Activated CD8-positive, alpha-beta memory T cell treated with anti-CD3 and anti-CD28 coated beads, Interleukin-2, amount 10 ng/mL, durations not matched to agents 7 days and 5 days (primary cell): ENCODE measurements around the gene AKAP12. TPM values are rescaled to one million over a fixed set of nuclear protein-coding genes. Genes with fewer than 3 reads are reported as not detected.
"Not testable (repeated sequence)": the region's sequence is repeated elsewhere in the genome, so short reads cannot be mapped to it uniquely, and the experiment has no call there.

Experiments used
- ATAC-seq: fragments of 150-1000 bp; cut with Tn5 transposase; one replicate; pipeline ENCODE4 v1.10.0; 2021; ENCODE audit warnings: moderate library complexity
- CTCF ChIA-PET: fragments of 350-600 bp; sonication (Branson Sonifier 250); formaldehyde crosslinking; loops from one replicate; lab custom pipeline; 2021; ENCODE audit warnings: antibody characterized with exemption; lab: Charles Lee
- DNase-seq: peaks from one replicate; pipeline ENCODE4 v3.0.0-alpha.2; 2020
- H3K27ac Mint-ChIP-seq: one replicate; pipeline ENCODE4 v1.8.0; 2021; ENCODE audit warnings: mild to moderate bottlenecking, mixed read lengths
- H3K27me3 Mint-ChIP-seq: one replicate; pipeline ENCODE4 v1.8.0; 2021; ENCODE audit warnings: mixed read lengths
- H3K36me3 Mint-ChIP-seq: one replicate; pipeline ENCODE4 v1.8.0; 2021; ENCODE audit warnings: mild to moderate bottlenecking, mixed read lengths
- H3K4me1 Mint-ChIP-seq: one replicate; pipeline ENCODE4 v1.8.0; 2021; ENCODE audit warnings: mixed read lengths
- H3K4me3 Mint-ChIP-seq: one replicate; pipeline ENCODE4 v1.8.0; 2021; ENCODE audit warnings: mild to moderate bottlenecking, moderate library complexity, mixed read lengths
- H3K9me3 Mint-ChIP-seq: one replicate; pipeline ENCODE4 v1.8.0; 2022; ENCODE audit warnings: low read depth, mixed read lengths
- total RNA-seq, 2 experiments: library from RNA; stranded (reverse); gene quantifications; one replicate each; pipeline ENCODE4 v1.2.3, GENCODE V29; 2021

The AKAP12 gene
- total RNA-seq, 2 experiments from 2014 or later = 0.75 to 0.85 TPM

GRCh38 chr6:151351146-151351700 is 111.5 kb downstream of the AKAP12 start:
- Mint-ChIP-seq H3K4me1 (no peaks in the 10 kb centered on the region), H3K36me3 (no peaks in the 10 kb centered on the region), H3K9me3 (no peaks in the 10 kb centered on the region), H3K27ac (no peak overlapping the region), H3K27me3 (no peaks in the 10 kb centered on the region), H3K4me3 (no peak overlapping the region)
- CTCF ChIA-PET = no interaction called here
- no peak for DNase-seq
- ATAC-seq = no peak

GRCh38 chr6:151351731-151352130 is 112.0 kb downstream of the AKAP12 start:
- H3K4me3 Mint-ChIP-seq = no peak overlapping the region
- no peak overlapping the region for H3K27ac Mint-ChIP-seq
- H3K27me3 Mint-ChIP-seq = no peaks in the 10 kb centered on the region
- no peak for ATAC-seq
- no peak for DNase-seq
- CTCF ChIA-PET = interaction anchor here (1.0 kb wide), 1 partner anchor 27 kb away, joined by 3 read pairs; no protein-coding TSS in a partner anchor
- no peaks in the 10 kb centered on the region for H3K36me3 Mint-ChIP-seq
- H3K9me3 Mint-ChIP-seq = no peaks in the 10 kb centered on the region
- H3K4me1 Mint-ChIP-seq = no peaks in the 10 kb centered on the region

- Mint-ChIP-seq H3K36me3 (no peaks in the 10 kb centered on the region), H3K4me3 (no peak overlapping the region), H3K27ac (no peak overlapping the region), H3K4me1 (peaks cover 4% of the 10 kb centered on the region), H3K27me3 (no peaks in the 10 kb centered on the region), H3K9me3 (no peaks in the 10 kb centered on the region)
- ATAC-seq (no peak), DNase-seq (no peak)
- CTCF ChIA-PET = interaction anchor here (1.0 kb wide), 3 partner anchors 28 to 461 kb away, joined by 3 to 4 read pairs (median 3); no protein-coding TSS in a partner anchor
These were observed 112.9 kb downstream of the AKAP12 start for GRCh38 chr6:151352410-151353396.

DNA sequence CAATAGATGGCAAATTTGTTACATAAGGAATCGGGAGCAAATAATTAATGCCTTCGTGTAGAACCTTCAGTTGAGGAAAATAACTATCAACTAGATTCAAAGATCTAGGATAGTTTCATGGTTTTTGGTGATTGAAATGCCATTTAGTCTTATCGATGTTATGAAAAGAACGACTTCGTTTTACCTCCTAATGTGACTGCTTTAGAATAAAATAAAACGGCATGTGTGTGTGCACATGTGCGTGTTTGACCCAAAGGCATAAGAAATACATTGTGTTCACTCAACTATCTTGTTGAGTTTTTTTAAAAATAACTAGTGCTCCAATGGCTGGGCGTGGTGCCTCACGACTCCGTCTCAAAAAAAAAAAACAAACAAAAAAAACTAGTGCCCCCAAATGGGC is 114.0 kb downstream of the AKAP12 start:
- Mint-ChIP-seq H3K36me3 (peaks cover 4% of the 10 kb centered on the region), H3K4me3 (no peak overlapping the region), H3K27me3 (no peaks in the 10 kb centered on the region), H3K27ac (no peak overlapping the region), H3K4me1 (peaks cover 9% of the 10 kb centered on the region), H3K9me3 (no peaks in the 10 kb centered on the region)
- CTCF ChIA-PET = interaction anchor here (0.9 to 1.6 kb wide), 3 partner anchors 19 to 955 kb away, joined by 3 read pairs; no protein-coding TSS in a partner anchor
- DNase-seq (no peak), ATAC-seq (no peak)

DNA sequence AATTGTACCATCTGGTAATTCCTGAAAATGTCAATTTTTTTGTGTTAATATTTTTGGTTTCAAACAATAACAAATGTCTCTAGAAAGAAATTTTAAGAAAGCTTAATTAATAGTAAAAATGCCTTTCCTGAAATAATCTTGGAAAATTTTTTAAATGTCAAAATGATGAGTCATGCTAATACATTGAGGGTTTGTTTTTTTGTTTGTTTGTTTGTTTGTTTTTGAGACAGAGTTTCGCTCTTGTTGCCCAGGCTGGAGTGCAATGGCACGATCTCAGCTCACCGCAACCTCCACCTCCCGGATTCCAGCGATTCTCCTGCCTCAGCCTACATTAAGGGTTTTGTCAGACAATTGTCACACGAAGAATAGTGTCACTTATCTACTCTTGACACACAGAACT is 117.2 kb downstream of the AKAP12 start:
- not testable (repeated sequence) for DNase-seq
- CTCF ChIA-PET = interaction anchor here (0.6 to 1.6 kb wide), 6 partner anchors 17 to 464 kb away, joined by 3 to 5 read pairs (median 3); no protein-coding TSS in a partner anchor

DNA sequence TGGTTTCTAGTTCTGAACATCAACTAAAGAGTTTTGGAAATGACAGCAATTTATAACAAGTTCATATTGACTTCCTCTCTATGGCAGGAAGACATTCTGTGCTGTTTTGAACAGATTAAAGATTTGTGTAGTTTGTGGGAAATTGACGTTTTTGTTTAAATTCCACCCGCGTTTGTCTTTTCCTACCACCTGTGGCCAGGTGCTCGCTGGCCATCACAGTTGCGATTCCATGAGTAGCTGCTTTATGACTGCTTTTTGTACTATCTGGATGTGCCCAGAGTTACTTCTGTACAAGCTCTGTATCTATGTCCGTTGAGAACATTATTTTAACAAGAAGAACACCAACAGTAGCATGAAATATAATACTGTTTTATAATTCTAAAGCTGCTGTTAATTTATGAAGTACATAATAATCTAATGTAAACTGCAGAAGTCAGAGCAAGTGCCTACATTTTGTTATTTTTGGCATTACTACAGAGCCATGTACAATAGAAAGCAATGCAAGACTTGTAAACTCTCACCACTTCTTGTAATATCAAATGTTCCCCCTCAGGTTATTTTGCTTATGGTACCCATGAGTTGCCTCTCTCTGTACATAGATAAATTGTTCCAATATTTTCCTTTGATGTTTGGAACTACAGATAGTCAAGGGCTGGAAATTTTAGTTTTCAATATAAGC is 118.1 kb downstream of the AKAP12 start:
- peaks cover 9% of the 10 kb centered on the region for H3K4me1 Mint-ChIP-seq
- H3K4me3 Mint-ChIP-seq = no peak overlapping the region
- no peak for DNase-seq
- H3K36me3 Mint-ChIP-seq = peaks cover 17% of the 10 kb centered on the region
- H3K27ac Mint-ChIP-seq = no peak overlapping the region
- ATAC-seq = no peak
- CTCF ChIA-PET = interaction anchor here (0.6 to 1.6 kb wide), 8 partner anchors 23 to 466 kb away, joined by 3 to 5 read pairs (median 3); no protein-coding TSS in a partner anchor
- H3K9me3 Mint-ChIP-seq = no peaks in the 10 kb centered on the region
- H3K27me3 Mint-ChIP-seq = no peaks in the 10 kb centered on the region

More for the DNA sequence above, 117.2 kb downstream of the AKAP12 start:
- not testable (repeated sequence) for H3K4me1 Mint-ChIP-seq, H3K27me3 Mint-ChIP-seq, H3K4me3 Mint-ChIP-seq, H3K9me3 Mint-ChIP-seq, H3K27ac Mint-ChIP-seq, ATAC-seq
- peaks cover 12% of the 10 kb centered on the region for H3K36me3 Mint-ChIP-seq

- ATAC-seq (no peak), DNase-seq (no peak)
- Mint-ChIP-seq H3K36me3 (peaks cover 18% of the 10 kb centered on the region), H3K4me1 (peaks cover 9% of the 10 kb centered on the region), H3K27me3 (no peaks in the 10 kb centered on the region), H3K4me3 (no peak overlapping the region), H3K9me3 (no peaks in the 10 kb centered on the region), H3K27ac (no peak overlapping the region)
- CTCF ChIA-PET = interaction anchor here (0.6 to 1.2 kb wide), 4 partner anchors 24 to 481 kb away, joined by 3 read pairs; no protein-coding TSS in a partner anchor
These were observed 118.7 kb downstream of the AKAP12 start for GRCh38 chr6:151358475-151358874.

DNA sequence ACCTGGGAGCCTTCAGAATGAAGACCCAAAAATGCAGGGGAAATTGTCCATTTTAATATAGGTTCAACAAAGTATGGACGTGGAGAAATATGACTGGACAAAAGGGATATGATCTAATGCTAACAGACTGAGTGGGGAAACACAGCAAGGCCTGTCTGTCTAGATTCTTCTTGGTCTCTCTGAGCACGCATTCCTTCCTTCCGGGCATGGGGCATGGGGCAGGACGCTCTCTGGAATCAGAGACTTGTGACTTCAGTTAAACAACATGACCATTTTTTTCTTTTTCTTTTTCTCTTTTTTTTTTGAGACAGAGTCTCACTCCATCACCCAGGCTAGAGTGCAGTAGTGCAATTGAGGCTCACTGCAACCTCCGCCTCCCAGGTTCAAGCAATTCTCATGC is 119.7 kb downstream of the AKAP12 start:
- CTCF ChIA-PET = no interaction called here
- Mint-ChIP-seq H3K36me3 (peaks cover 24% of the 10 kb centered on the region), H3K4me1 (peaks cover 9% of the 10 kb centered on the region), H3K4me3 (no peak overlapping the region), H3K9me3 (no peaks in the 10 kb centered on the region), H3K27ac (no peak overlapping the region), H3K27me3 (no peaks in the 10 kb centered on the region)
- DNase-seq (no peak), ATAC-seq (no peak)

GRCh38 chr6:151365233-151365632 is 125.5 kb downstream of the AKAP12 start:
- CTCF ChIA-PET = no interaction called here
- no peak overlapping the region for H3K4me3 Mint-ChIP-seq
- no peak overlapping the region for H3K27ac Mint-ChIP-seq
- peaks cover 49% of the 10 kb centered on the region for H3K36me3 Mint-ChIP-seq
- DNase-seq (no peak), ATAC-seq (no peak)
- H3K27me3 Mint-ChIP-seq = no peaks in the 10 kb centered on the region
- H3K4me1 Mint-ChIP-seq = peaks cover 2% of the 10 kb centered on the region
- no peaks in the 10 kb centered on the region for H3K9me3 Mint-ChIP-seq

- H3K27me3 Mint-ChIP-seq = no peaks in the 10 kb centered on the region
- ATAC-seq = no peak
- H3K4me1 Mint-ChIP-seq = peaks cover 44% of the 10 kb centered on the region
- H3K27ac Mint-ChIP-seq = peak overlapping the region; percentile 91
- H3K4me3 Mint-ChIP-seq = no peak overlapping the region
- H3K36me3 Mint-ChIP-seq = peaks cover 37% of the 10 kb centered on the region
- CTCF ChIA-PET = interaction anchor here (1.2 to 1.5 kb wide), 2 partner anchors 35 to 46 kb away, joined by 4 read pairs; no protein-coding TSS in a partner anchor
- DNase-seq = no peak
- no peaks in the 10 kb centered on the region for H3K9me3 Mint-ChIP-seq
These were observed 130.8 kb downstream of the AKAP12 start for GRCh38 chr6:151370509-151371078.

- peak; percentile 53 for ATAC-seq
- peaks cover 59% of the 10 kb centered on the region for H3K4me1 Mint-ChIP-seq
- peak overlapping the region; percentile 55 for H3K4me3 Mint-ChIP-seq
- H3K9me3 Mint-ChIP-seq = no peaks in the 10 kb centered on the region
- CTCF ChIA-PET = interaction anchor here (0.8 to 4.4 kb wide), 6 partner anchors 13 to 312 kb away, joined by 3 to 23 read pairs (median 5); partner anchors contain the start of gene RMND1
- H3K27me3 Mint-ChIP-seq = no peaks in the 10 kb centered on the region
- peak; percentile 74 for DNase-seq
- H3K27ac Mint-ChIP-seq = peak overlapping the region; percentile 91
- H3K36me3 Mint-ChIP-seq = peaks cover 26% of the 10 kb centered on the region
These were observed 132.4 kb downstream of the AKAP12 start for GRCh38 chr6:151372164-151372563.

DNA sequence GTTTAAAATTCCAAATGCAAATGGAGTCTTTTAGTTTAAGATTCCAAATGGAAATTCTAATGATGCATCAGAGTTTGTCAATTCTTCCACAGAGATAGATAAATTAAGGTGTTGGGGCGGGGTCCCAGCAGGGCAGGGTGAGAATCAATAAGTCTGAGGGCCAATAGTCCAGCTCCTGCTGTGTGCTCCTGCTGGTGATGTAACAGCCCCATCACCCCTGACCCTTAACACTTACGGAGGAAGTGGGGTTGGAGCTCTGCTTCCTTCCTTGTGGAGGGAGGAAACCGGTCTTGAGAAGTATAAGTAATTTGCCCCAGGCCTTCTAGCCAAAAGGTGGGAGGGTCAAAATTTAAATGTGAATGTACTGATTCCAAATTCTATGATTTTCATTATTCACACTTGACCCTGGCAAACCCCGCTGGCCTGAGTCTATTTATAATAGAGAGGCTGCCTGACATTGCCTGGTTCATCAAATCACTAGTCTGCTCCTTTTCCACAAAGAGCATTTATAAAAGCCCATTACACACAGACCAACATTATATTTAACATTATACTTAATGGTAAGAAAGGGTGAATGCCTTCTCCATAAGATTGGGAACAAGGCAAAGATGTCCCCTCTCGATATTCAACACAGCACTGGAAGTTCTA is 134.4 kb downstream of the AKAP12 start:
- Mint-ChIP-seq H3K4me1 (peaks cover 71% of the 10 kb centered on the region), H3K36me3 (peaks cover 23% of the 10 kb centered on the region), H3K27ac (peak overlapping the region; percentile 91), H3K9me3 (no peaks in the 10 kb centered on the region), H3K4me3 (peak overlapping the region; percentile 69), H3K27me3 (no peaks in the 10 kb centered on the region)
- ATAC-seq (peak; percentile 41), DNase-seq (peak; percentile 62)
- CTCF ChIA-PET = interaction anchor here (0.7 to 4.4 kb wide), 4 partner anchors 11 to 32 kb away, joined by 3 to 23 read pairs (median 11); no protein-coding TSS in a partner anchor
